ENCODE results near the gene DCTPP1. TPM values are rescaled to one million over a fixed set of nuclear protein-coding genes. Genes with fewer than 3 reads are reported as not detected.
A peak's percentile ranks its signal among the peaks of the same experiment; 100 is the strongest.

Gene DCTPP1
- total RNA-seq, 4 donors from 2014 or later: 18.8 to 26.4 (median 22.5) TPM

DNA sequence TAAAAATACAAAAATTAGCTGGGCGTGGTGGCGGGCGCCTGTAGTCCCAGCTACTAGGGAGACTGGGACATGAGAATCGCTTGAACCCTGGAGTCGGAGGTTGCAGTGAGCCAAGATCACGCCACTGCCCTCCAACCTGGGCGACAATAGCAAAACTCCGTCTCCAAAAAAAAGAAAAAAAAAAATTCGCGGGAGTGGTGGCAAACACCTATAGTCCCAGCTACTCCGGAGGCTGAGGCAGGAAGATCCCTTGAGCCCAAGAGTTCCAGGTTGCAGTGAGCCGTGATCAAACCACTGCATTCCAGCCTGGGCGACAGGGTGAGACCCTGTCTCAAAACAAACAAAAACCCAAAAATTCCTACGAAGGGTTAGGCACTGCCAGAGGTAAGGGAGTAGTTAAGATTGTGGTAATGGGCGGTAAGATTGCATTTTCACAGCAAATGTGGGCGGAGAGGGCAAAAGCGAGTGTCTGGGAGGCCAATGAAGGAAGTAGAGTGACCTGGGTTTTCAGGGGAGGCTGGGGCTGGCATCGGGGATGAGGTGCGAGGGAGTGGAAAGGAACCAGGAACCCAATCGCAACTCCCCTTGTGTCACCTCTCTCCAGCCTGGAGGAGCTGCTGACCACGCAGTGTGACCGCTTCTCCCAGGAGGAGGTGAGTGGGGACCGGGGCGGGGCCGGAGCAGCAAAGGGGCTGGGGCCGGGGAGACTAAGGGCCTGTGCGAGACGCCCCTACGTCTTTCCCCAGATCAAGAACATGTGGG, 52.6 kb downstream of the DCTPP1 start:
- intact Hi-C loops (cut with DNase I): no loop called here
- DNase-seq: peak; percentile 95 to 96
- peaks cover 12 to 15% of the 10 kb centered on the region in 2 donors for H3K4me1 ChIP-seq
- H3K27me3 ChIP-seq: no peaks in the 10 kb centered on the region
- no peaks in the 10 kb centered on the region for H3K9me3 ChIP-seq
- no peaks in the 10 kb centered on the region for H3K36me3 ChIP-seq
- peak overlapping the region in 2 of 3 donors; percentile 69 to 99 for H3K4me3 ChIP-seq (replicated peaks in 1 of 3)
- 36 to 37% methylated on average over 22 to 28 of the region's 29 CpGs for WGBS, 2 donors
- H3K27ac ChIP-seq: peak overlapping the region; percentile 99 to 100 (median 100)
- no peak for TF ChIP-seq POLR2A (IDR thresholded peaks at IDR 0.05)
- TF ChIP-seq, protein P1, sequence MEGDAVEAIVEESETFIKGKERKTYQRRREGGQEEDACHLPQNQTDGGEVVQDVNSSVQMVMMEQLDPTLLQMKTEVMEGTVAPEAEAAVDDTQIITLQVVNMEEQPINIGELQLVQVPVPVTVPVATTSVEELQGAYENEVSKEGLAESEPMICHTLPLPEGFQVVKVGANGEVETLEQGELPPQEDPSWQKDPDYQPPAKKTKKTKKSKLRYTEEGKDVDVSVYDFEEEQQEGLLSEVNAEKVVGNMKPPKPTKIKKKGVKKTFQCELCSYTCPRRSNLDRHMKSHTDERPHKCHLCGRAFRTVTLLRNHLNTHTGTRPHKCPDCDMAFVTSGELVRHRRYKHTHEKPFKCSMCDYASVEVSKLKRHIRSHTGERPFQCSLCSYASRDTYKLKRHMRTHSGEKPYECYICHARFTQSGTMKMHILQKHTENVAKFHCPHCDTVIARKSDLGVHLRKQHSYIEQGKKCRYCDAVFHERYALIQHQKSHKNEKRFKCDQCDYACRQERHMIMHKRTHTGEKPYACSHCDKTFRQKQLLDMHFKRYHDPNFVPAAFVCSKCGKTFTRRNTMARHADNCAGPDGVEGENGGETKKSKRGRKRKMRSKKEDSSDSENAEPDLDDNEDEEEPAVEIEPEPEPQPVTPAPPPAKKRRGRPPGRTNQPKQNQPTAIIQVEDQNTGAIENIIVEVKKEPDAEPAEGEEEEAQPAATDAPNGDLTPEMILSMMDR (IDR thresholded peaks at IDR 0.05): no peak

GRCh38 chr16:30376461-30376902, 53.3 kb downstream of the DCTPP1 start:
- Histone ChIP-seq H3K4me3 (replicated peaks in 1 of 3) (no peak overlapping the region), H3K27me3 (no peaks in the 10 kb centered on the region), H3K4me1 (peaks cover 12 to 17% of the 10 kb centered on the region in 2 donors), H3K36me3 (no peaks in the 10 kb centered on the region), H3K9me3 (no peaks in the 10 kb centered on the region), H3K27ac (peak overlapping the region in 2 of 3 donors; percentile 99 to 100)
- no peak for DNase-seq
- WGBS, 2 donors: 94% methylated on average over 3 to 6 of the region's 8 CpGs
- intact Hi-C loops (cut with DNase I): no loop called here
- TF ChIP-seq, protein P1 (IDR thresholded peaks at IDR 0.05): no peak
- no peak for TF ChIP-seq POLR2A (IDR thresholded peaks at IDR 0.05)

- intact Hi-C loops (cut with DNase I): no loop called here
- DNase-seq: no peak
- no peaks in the 10 kb centered on the region for H3K36me3 ChIP-seq
- TF ChIP-seq, protein P1 (IDR thresholded peaks at IDR 0.05): no peak
- TF ChIP-seq POLR2A (IDR thresholded peaks at IDR 0.05): no peak
- peaks cover 12 to 21% of the 10 kb centered on the region in 2 donors for H3K4me1 ChIP-seq
- H3K27me3 ChIP-seq: no peaks in the 10 kb centered on the region
- 76 to 85% methylated on average over 4 to 6 of the region's 8 CpGs for WGBS, 2 donors
- H3K9me3 ChIP-seq: no peaks in the 10 kb centered on the region
- H3K4me3 ChIP-seq (replicated peaks in 1 of 3): no peak overlapping the region
- no peak overlapping the region for H3K27ac ChIP-seq
These were observed 54.0 kb downstream of the DCTPP1 start for GRCh38 chr16:30375864-30376263.

DNA sequence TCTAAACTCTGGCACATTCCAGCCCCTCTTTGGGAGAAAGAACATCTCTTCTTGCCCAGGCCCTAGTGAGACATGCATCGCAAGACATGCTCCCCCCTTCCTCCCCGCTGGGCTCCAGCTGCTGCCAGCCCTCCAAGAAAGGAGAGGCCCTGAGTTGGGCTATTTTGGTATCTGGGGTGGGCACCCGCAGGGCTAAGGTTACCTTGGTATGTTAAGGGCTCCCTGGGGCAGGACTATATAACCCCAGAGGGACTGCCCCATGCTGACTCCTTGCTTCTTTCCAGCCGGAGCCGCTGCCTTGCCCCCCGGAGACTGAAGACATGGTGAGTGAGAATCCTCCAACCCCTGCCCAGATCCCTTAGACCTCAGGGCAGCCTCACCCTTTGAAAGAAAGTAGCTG, 55.3 kb downstream of the DCTPP1 start, which contains the start of gene MYL11:
Gene MYL11, plus strand, starts transcription at position 265 of the 400 bp plus-strand sequence. Its CDS starts 56 bp downstream, at position 321.
- no peaks in the 10 kb centered on the region for H3K9me3 ChIP-seq
- intact Hi-C loops (cut with DNase I): no loop called here
- H3K36me3 ChIP-seq: no peaks in the 10 kb centered on the region
- WGBS, 2 donors: 90 to 96% methylated on average over 4 to 6 of the region's 6 CpGs
- no peak within 1 kb of the TSS for H3K27ac ChIP-seq
- H3K4me3 ChIP-seq (replicated peaks in 1 of 3): no peak within 1 kb of the TSS
- DNase-seq: no peak
- peaks cover 12 to 21% of the 10 kb centered on the region in 2 donors for H3K4me1 ChIP-seq
- H3K27me3 ChIP-seq: no peaks in the 10 kb centered on the region
- TF ChIP-seq POLR2A (IDR thresholded peaks at IDR 0.05): no peak
- TF ChIP-seq, protein P1 (IDR thresholded peaks at IDR 0.05): no peak

Small RNAs within 50 kb of the gene (small RNA-seq; reads per million reads assigned to genes)
- gene RF00019 (not detected), gene RF00406 (0.94 reads per million, percentile 8 among the genes with 10 or more reads in this experiment)

Other genes starting within 250 kb of the DCTPP1 start
- 10 to 100 TPM in 3 of 4 donors, 1 to 10 TPM in 1; 7.3 to 14.8 (median 11.2) TPM for gene CORO1A, start 246.4 kb downstream of the DCTPP1 start, total RNA-seq
- 100 to 1,000 TPM in 2 of 4 donors, 1 to 10 TPM in 2; 2.1 to 150 (median 67.4) TPM for gene BOLA2B, start 236.4 kb downstream of the DCTPP1 start, total RNA-seq
- gene SLX1A, start 236.2 kb downstream of the DCTPP1 start, total RNA-seq: 10 to 100 TPM; 26.2 to 73.3 (median 63.7) TPM
- gene SULT1A3, start 230.8 kb downstream of the DCTPP1 start, total RNA-seq: 10 to 100 TPM in 2 of 4 donors, 1 to 10 TPM in 2; 8.9 to 13.8 (median 9.8) TPM
- gene NPIPB13, start 181.6 kb downstream of the DCTPP1 start, total RNA-seq: 1 to 10 TPM; 2.1 to 3.0 (median 2.3) TPM
- gene CD2BP2, start 74.7 kb downstream of the DCTPP1 start, total RNA-seq: 10 to 100 TPM; 39.1 to 68.5 (median 56.1) TPM
- 10 to 100 TPM; 26.6 to 38.1 (median 33.5) TPM for gene TBC1D10B, start 59.5 kb downstream of the DCTPP1 start, total RNA-seq
- not detected for gene MYL11, start 55.2 kb downstream of the DCTPP1 start, total RNA-seq
- gene SEPTIN1, start 47.5 kb downstream of the DCTPP1 start, total RNA-seq: 1 to 10 TPM in 3 of 4 donors, under 1 TPM in 1; 0.56 to 3.4 (median 1.4) TPM
- 10 to 100 TPM in 2 of 4 donors, 1 to 10 TPM in 2; 8.5 to 12.2 (median 9.4) TPM for gene ZNF48, start 34.6 kb downstream of the DCTPP1 start, total RNA-seq
- 10 to 100 TPM in 3 of 4 donors, 1 to 10 TPM in 1; 9.1 to 29.5 (median 19.1) TPM for gene ZNF771, start 22.4 kb downstream of the DCTPP1 start, total RNA-seq
- 10 to 100 TPM; 34.5 to 41.3 (median 39.9) TPM for gene SEPHS2, start 15.8 kb upstream of the DCTPP1 start, total RNA-seq
- gene ITGAL, start 42.7 kb upstream of the DCTPP1 start, total RNA-seq: 1 to 10 TPM in 3 of 4 donors, under 1 TPM in 1; 0.56 to 4.6 (median 2.8) TPM
- 10 to 100 TPM; 27.4 to 44.9 (median 32.3) TPM for gene ZNF768, start 96.5 kb upstream of the DCTPP1 start, total RNA-seq
- 10 to 100 TPM; 13.6 to 30.7 (median 21.8) TPM for gene ZNF747, start 104.8 kb upstream of the DCTPP1 start, total RNA-seq
- 10 to 100 TPM in 3 of 4 donors, 1 to 10 TPM in 1; 9.3 to 15.4 (median 11.8) TPM for gene ZNF764, start 128.3 kb upstream of the DCTPP1 start, total RNA-seq
- 10 to 100 TPM; 10.6 to 26.1 (median 16.5) TPM for gene ZNF688, start 141.7 kb upstream of the DCTPP1 start, total RNA-seq
- 10 to 100 TPM; 10.3 to 16.9 (median 12.4) TPM for gene ZNF785, start 155.7 kb upstream of the DCTPP1 start, total RNA-seq
- 10 to 100 TPM in 3 of 4 donors, 1 to 10 TPM in 1; 9.7 to 14.7 (median 11.8) TPM for gene ZNF689, start 180.4 kb upstream of the DCTPP1 start, total RNA-seq
- gene PRR14, start 220.9 kb upstream of the DCTPP1 start, total RNA-seq: 10 to 100 TPM; 26.5 to 44.7 (median 34.7) TPM
- 10 to 100 TPM; 35.6 to 56.8 (median 42.1) TPM for gene FBRS, start 228.4 kb upstream of the DCTPP1 start, total RNA-seq